Testis (tissue), 2 donors: ENCODE results near the gene ACER2.

Experiments
- POLR2A ChIP-seq: fragments of 450-650 bp; IDR thresholded peaks from one replicate; pipeline ENCODE4 v1.6.1; 2017; ENCODE audit warnings: antibody characterized with exemption, mild to moderate bottlenecking, moderate library complexity
- TF ChIP-seq, protein P1 (sequence below), 3 experiments: fragments of 450-650 bp in 2 of 3; fragments of 200-600 bp in 1 of 3; sonication (generic) in 1 of 3; IDR thresholded peaks; one replicate each; pipeline ENCODE4 v1.5.1; 2016 to 2019; ENCODE audit warnings: antibody characterized with exemption in 3 of 3, mild to moderate bottlenecking in 2 of 3, moderate library complexity in 1 of 3

GRCh38 chr9:19409401-19410194, 789 bp downstream of the ACER2 start:
- TF ChIP-seq, protein P1, sequence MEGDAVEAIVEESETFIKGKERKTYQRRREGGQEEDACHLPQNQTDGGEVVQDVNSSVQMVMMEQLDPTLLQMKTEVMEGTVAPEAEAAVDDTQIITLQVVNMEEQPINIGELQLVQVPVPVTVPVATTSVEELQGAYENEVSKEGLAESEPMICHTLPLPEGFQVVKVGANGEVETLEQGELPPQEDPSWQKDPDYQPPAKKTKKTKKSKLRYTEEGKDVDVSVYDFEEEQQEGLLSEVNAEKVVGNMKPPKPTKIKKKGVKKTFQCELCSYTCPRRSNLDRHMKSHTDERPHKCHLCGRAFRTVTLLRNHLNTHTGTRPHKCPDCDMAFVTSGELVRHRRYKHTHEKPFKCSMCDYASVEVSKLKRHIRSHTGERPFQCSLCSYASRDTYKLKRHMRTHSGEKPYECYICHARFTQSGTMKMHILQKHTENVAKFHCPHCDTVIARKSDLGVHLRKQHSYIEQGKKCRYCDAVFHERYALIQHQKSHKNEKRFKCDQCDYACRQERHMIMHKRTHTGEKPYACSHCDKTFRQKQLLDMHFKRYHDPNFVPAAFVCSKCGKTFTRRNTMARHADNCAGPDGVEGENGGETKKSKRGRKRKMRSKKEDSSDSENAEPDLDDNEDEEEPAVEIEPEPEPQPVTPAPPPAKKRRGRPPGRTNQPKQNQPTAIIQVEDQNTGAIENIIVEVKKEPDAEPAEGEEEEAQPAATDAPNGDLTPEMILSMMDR (IDR thresholded peaks at IDR 0.05): no peak
- no peak for TF ChIP-seq POLR2A
